HEK293 (cell line): ENCODE data around the gene OR4Q2.

ENCODE experiments used
- CTCF ChIA-PET: fragments of 350-600 bp; formaldehyde crosslinking; extraction: SDS; loops from one replicate; lab custom pipeline; 2021; ENCODE audit warnings: antibody characterized with exemption; lab: Yijun Ruan, JAX
- POLR2A ChIA-PET: fragments of 300-600 bp; formaldehyde crosslinking; extraction: SDS; loops from one replicate; lab custom pipeline; 2020; ENCODE audit warnings: antibody characterized with exemption, inconsistent platforms; lab: Yijun Ruan, JAX
- H3K27ac ChIP-seq: fragments of 200-500 bp; sonication (Bioruptor generic); 2 replicates; pipeline ENCODE4 v1.5.1; 2014; ENCODE audit warnings: low read depth, low read length, control low read depth, inconsistent platforms; ENCODE audit errors: extremely low read depth
- H3K36me3 ChIP-seq, 2 experiments: fragments of 200-500 bp in 1 of 2; sonication (Bioruptor generic) in 1 of 2; 1 replicate in 1 of 2; 2 replicates in 1 of 2; pipeline ENCODE4 v1.5.1; 2014 to 2017; ENCODE audit warnings: inconsistent platforms in 2 of 2, low read length in 2 of 2; ENCODE audit not compliant: control insufficient read depth in 2 of 2, insufficient read depth in 1 of 2
- H3K4me1 ChIP-seq: fragments of 200-500 bp; sonication (Bioruptor generic); 2 replicates; pipeline ENCODE4 v1.5.1; 2014; ENCODE audit warnings: mild to moderate bottlenecking, low read length, inconsistent platforms; ENCODE audit not compliant: control insufficient read depth, insufficient read depth
- H3K4me3 ChIP-seq: 2 replicates; pipeline ENCODE4 v1.5.1; 2011; ENCODE audit warnings: low read depth, mild to moderate bottlenecking, control low read depth, low read length, moderate library complexity
- H3K9me3 ChIP-seq: fragments of 200-500 bp; sonication (Bioruptor generic); 2 replicates; pipeline ENCODE4 v1.5.1; 2014; ENCODE audit warnings: low read depth, low read length, inconsistent platforms; ENCODE audit not compliant: control insufficient read depth, insufficient read depth
- GLI2 ChIP-seq: fragments of 450-650 bp; formaldehyde crosslinking; IDR thresholded peaks from 2 replicates; pipeline ENCODE4; 2017; ENCODE audit warnings: missing biosample characterization, missing genetic modification characterization, low read depth, borderline replicate concordance
- HOXC10 ChIP-seq: sonication (generic); formaldehyde crosslinking; IDR thresholded peaks from 2 replicates; pipeline ENCODE4 v1.8.1; 2023; ENCODE audit warnings: mild to moderate bottlenecking, missing genetic modification reagents
- KLF8 ChIP-seq: fragments of 450-650 bp; formaldehyde crosslinking; IDR thresholded peaks from 2 replicates; pipeline ENCODE4 v1.5.1; 2016; ENCODE audit warnings: missing biosample characterization, missing genetic modification characterization
- KLF9 ChIP-seq: fragments of 450-650 bp; formaldehyde crosslinking; IDR thresholded peaks from 2 replicates; pipeline ENCODE4 v1.5.1; 2016; ENCODE audit warnings: missing biosample characterization, missing genetic modification characterization, low read depth
- OVOL3 ChIP-seq: fragments of 450-650 bp; formaldehyde crosslinking; IDR thresholded peaks from 2 replicates; pipeline ENCODE4 v1.5.1; 2016; ENCODE audit warnings: missing biosample characterization, missing genetic modification characterization
- PRDM1 ChIP-seq: fragments of 450-650 bp; formaldehyde crosslinking; IDR thresholded peaks from 2 replicates; pipeline ENCODE4; 2016; ENCODE audit warnings: missing biosample characterization, missing genetic modification characterization
- PRDM4 ChIP-seq: fragments of 450-650 bp; formaldehyde crosslinking; IDR thresholded peaks from 2 replicates; pipeline ENCODE4 v1.5.1; 2017; ENCODE audit warnings: missing biosample characterization, missing genetic modification characterization
- ZBTB1 ChIP-seq: fragments of 450-650 bp; formaldehyde crosslinking; IDR thresholded peaks from 2 replicates; pipeline ENCODE4 v1.5.1; 2016; ENCODE audit warnings: missing biosample characterization, missing genetic modification characterization
- ZBTB10 ChIP-seq: fragments of 450-650 bp; formaldehyde crosslinking; IDR thresholded peaks from 2 replicates; pipeline ENCODE4 v1.5.1; 2016; ENCODE audit warnings: missing biosample characterization, missing genetic modification characterization
- ZNF112 ChIP-seq: fragments of 450-650 bp; formaldehyde crosslinking; IDR thresholded peaks from 2 replicates; pipeline ENCODE4 v1.5.0; 2017; ENCODE audit warnings: missing biosample characterization, missing genetic modification characterization
- ZNF138 ChIP-seq: fragments of 450-650 bp; formaldehyde crosslinking; IDR thresholded peaks from 2 replicates; pipeline ENCODE4 v1.5.1; 2016; ENCODE audit warnings: missing biosample characterization, missing genetic modification characterization, borderline replicate concordance
- ZNF146 ChIP-seq: fragments of 450-650 bp; formaldehyde crosslinking; IDR thresholded peaks from 2 replicates; pipeline ENCODE4 v1.5.1; 2016; ENCODE audit warnings: missing biosample characterization, missing genetic modification characterization
- ZNF16 ChIP-seq: fragments of 450-650 bp; formaldehyde crosslinking; IDR thresholded peaks from 2 replicates; pipeline ENCODE4 v1.5.1; 2016; ENCODE audit warnings: low read depth, missing biosample characterization, missing genetic modification characterization
- ZNF19 ChIP-seq: fragments of 450-650 bp; formaldehyde crosslinking; IDR thresholded peaks from 2 replicates; pipeline ENCODE4; 2016; ENCODE audit warnings: missing biosample characterization, missing genetic modification characterization, low read depth
- ZNF23 ChIP-seq: fragments of 450-650 bp; formaldehyde crosslinking; IDR thresholded peaks from 2 replicates; pipeline ENCODE4 v1.5.1; 2016; ENCODE audit warnings: missing biosample characterization, missing genetic modification characterization, borderline replicate concordance
- ZNF302 ChIP-seq: fragments of 450-650 bp; formaldehyde crosslinking; IDR thresholded peaks from 2 replicates; pipeline ENCODE4 v1.5.1; 2016; ENCODE audit warnings: missing biosample characterization, missing genetic modification characterization, low read depth
- ZNF366 ChIP-seq: fragments of 450-650 bp; formaldehyde crosslinking; conservative IDR thresholded peaks from 2 replicates; pipeline ENCODE4 v1.5.1; 2016; ENCODE audit warnings: missing biosample characterization, missing genetic modification characterization
- ZNF394 ChIP-seq: fragments of 450-650 bp; formaldehyde crosslinking; IDR thresholded peaks from 2 replicates; pipeline ENCODE4 v1.5.1; 2016; ENCODE audit warnings: missing biosample characterization, missing genetic modification characterization, mild to moderate bottlenecking, moderate library complexity, borderline replicate concordance
- ZNF510 ChIP-seq: fragments of 450-650 bp; formaldehyde crosslinking; IDR thresholded peaks from 2 replicates; pipeline ENCODE4 v1.5.1; 2018; ENCODE audit warnings: mild to moderate bottlenecking, missing genetic modification characterization, missing biosample characterization; ENCODE audit not compliant: insufficient replicate concordance
- ZNF768 ChIP-seq: fragments of 450-650 bp; formaldehyde crosslinking; IDR thresholded peaks from 2 replicates; pipeline ENCODE4 v1.5.1; 2018; ENCODE audit warnings: missing biosample characterization, mild to moderate bottlenecking, missing genetic modification characterization
- TF ChIP-seq, protein P1 (sequence below): fragments of 450-650 bp; formaldehyde crosslinking; IDR thresholded peaks from 2 replicates; pipeline ENCODE4 v1.5.1; 2016; ENCODE audit warnings: missing biosample characterization, missing genetic modification characterization, borderline replicate concordance
- TF ChIP-seq, protein P2 (sequence below): fragments of 450-650 bp; formaldehyde crosslinking; optimal IDR thresholded peaks from 2 replicates; pipeline ENCODE3; 2016; ENCODE audit warnings: missing biosample characterization, mild to moderate bottlenecking, missing genetic modification characterization
- TF ChIP-seq, protein P3 (sequence below): fragments of 450-650 bp; formaldehyde crosslinking; IDR thresholded peaks from 2 replicates; pipeline ENCODE4 v1.5.1; 2017; ENCODE audit warnings: missing biosample characterization, mild to moderate bottlenecking, missing genetic modification characterization, moderate library complexity

OR4Q2 gene

DNA sequence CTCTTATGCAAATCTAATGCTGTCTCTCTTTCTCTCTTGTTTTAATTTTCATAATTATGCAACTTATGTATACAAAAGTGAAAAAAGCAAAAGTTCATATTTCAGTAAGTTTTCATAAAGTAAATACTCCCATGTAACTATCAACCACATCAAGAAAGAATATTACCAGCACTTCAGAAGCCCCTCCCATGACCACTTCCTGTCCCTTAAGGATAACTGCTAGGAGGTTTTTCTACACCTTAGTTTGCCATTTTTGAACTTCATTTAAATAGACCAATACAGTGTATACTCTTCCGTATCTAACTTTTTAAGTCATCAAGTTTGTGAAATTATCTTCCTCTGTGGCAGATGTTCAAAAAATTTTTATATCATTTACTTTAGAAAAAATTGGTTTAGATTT is 27.1 kb upstream of the OR4Q2 start (continued):
- TF ChIP-seq, protein P1, sequence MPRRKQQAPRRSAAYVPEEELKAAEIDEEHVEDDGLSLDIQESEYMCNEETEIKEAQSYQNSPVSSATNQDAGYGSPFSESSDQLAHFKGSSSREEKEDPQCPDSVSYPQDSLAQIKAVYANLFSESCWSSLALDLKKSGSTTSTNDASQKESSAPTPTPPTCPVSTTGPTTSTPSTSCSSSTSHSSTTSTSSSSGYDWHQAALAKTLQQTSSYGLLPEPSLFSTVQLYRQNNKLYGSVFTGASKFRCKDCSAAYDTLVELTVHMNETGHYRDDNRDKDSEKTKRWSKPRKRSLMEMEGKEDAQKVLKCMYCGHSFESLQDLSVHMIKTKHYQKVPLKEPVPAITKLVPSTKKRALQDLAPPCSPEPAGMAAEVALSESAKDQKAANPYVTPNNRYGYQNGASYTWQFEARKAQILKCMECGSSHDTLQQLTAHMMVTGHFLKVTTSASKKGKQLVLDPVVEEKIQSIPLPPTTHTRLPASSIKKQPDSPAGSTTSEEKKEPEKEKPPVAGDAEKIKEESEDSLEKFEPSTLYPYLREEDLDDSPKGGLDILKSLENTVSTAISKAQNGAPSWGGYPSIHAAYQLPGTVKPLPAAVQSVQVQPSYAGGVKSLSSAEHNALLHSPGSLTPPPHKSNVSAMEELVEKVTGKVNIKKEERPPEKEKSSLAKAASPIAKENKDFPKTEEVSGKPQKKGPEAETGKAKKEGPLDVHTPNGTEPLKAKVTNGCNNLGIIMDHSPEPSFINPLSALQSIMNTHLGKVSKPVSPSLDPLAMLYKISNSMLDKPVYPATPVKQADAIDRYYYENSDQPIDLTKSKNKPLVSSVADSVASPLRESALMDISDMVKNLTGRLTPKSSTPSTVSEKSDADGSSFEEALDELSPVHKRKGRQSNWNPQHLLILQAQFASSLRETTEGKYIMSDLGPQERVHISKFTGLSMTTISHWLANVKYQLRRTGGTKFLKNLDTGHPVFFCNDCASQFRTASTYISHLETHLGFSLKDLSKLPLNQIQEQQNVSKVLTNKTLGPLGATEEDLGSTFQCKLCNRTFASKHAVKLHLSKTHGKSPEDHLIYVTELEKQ (tag by site-specific recombination), result no peak
- TF ChIP-seq ZBTB10, result no peak
- TF ChIP-seq, protein P2, sequence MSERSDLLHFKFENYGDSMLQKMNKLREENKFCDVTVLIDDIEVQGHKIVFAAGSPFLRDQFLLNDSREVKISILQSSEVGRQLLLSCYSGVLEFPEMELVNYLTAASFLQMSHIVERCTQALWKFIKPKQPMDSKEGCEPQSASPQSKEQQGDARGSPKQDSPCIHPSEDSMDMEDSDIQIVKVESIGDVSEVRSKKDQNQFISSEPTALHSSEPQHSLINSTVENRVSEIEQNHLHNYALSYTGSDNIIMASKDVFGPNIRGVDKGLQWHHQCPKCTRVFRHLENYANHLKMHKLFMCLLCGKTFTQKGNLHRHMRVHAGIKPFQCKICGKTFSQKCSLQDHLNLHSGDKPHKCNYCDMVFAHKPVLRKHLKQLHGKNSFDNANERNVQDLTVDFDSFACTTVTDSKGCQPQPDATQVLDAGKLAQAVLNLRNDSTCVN (tag by site-specific recombination), result no peak

DNA sequence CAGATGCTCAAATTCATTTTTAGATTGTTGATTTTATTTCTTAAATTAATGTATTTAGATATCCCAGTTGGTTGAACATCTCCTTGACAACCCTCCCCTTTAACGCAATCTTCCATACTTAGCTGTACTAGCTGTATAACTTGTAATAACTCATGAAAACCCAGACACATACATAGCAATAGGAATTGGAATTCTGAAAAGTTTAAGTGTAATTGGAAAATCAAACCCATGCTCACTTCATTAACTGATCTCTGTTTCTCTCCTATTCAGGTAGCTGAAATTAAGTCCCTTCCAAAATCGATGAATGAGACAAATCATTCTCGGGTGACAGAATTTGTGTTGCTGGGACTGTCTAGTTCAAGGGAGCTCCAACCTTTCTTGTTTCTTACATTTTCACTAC is 26.7 kb upstream of the OR4Q2 start, which contains the start of gene OR4K15:
Gene OR4K15 (plus strand): TSS at position 301 of the 400 bp plus-strand sequence. CDS start 0 bp downstream, at position 301.
- Histone ChIP-seq H3K36me3 (no peaks in the 10 kb centered on the region), H3K27ac (no peak within 1 kb of the TSS), H3K4me3 (no peak within 1 kb of the TSS), H3K4me1 (no peaks in the 10 kb centered on the region), H3K9me3 (no peaks in the 10 kb centered on the region)
- TF ChIP-seq ZNF19 (tag by site-specific recombination), result no peak
- no peak for TF ChIP-seq ZNF768 (tag by site-specific recombination)
- TF ChIP-seq KLF9, result no peak
- no peak for TF ChIP-seq ZNF394
- TF ChIP-seq ZNF146 (tag by site-specific recombination), result no peak
- TF ChIP-seq ZNF112 (tag by site-specific recombination), result no peak
- no peak for TF ChIP-seq ZBTB1 (tag by site-specific recombination)
- TF ChIP-seq KLF8 (tag by site-specific recombination), result no peak
- TF ChIP-seq HOXC10 (CRISPR knock-in tag), result no peak
- TF ChIP-seq PRDM4 (tag by site-specific recombination), result no peak
- TF ChIP-seq ZNF23, result no peak
- TF ChIP-seq ZNF16, result no peak
- TF ChIP-seq OVOL3 (tag by site-specific recombination), result no peak
- TF ChIP-seq ZNF138, result no peak
- TF ChIP-seq ZNF302 (tag by site-specific recombination), result no peak
- TF ChIP-seq, protein P3, sequence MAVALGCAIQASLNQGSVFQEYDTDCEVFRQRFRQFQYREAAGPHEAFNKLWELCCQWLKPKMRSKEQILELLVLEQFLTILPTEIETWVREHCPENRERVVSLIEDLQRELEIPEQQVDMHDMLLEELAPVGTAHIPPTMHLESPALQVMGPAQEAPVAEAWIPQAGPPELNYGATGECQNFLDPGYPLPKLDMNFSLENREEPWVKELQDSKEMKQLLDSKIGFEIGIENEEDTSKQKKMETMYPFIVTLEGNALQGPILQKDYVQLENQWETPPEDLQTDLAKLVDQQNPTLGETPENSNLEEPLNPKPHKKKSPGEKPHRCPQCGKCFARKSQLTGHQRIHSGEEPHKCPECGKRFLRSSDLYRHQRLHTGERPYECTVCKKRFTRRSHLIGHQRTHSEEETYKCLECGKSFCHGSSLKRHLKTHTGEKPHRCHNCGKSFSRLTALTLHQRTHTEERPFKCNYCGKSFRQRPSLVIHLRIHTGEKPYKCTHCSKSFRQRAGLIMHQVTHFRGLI (tag by site-specific recombination), result no peak
- no peak for TF ChIP-seq GLI2 (tag by site-specific recombination)
- TF ChIP-seq ZNF510 (tag by site-specific recombination), result no peak
- no peak for TF ChIP-seq PRDM1 (tag by site-specific recombination)
- TF ChIP-seq ZNF366 (tag by site-specific recombination), result no peak
- ChIA-PET POLR2A (no interaction called here), CTCF (no interaction called here)
